Activated naive CD4-positive, alpha-beta T cell (primary cell): ENCODE data around the gene UQCRFS1.

Experiments used
- DNase-seq, 4 experiments: peaks; one replicate each; lab custom pipeline; 2025; lab: John Stamatoyannopoulos, UW

The UQCRFS1 gene

GRCh38 chr19:29155683-29156082, 57.3 kb downstream of the UQCRFS1 start:
- no peak for DNase-seq
